GM18868 (cell line): ENCODE measurements around the gene HSBP1L1.
A peak's percentile ranks its signal among the peaks of the same experiment; 100 is the strongest.
"Not testable (repeated sequence)": the region's sequence is repeated elsewhere in the genome, so short reads cannot be mapped to it uniquely, and the experiment has no call there.

ENCODE experiments used
- ATAC-seq: cut with Tn5 transposase; IDR thresholded peaks from one replicate; pipeline ENCODE4 v1.9.1; 2021; ENCODE audit warnings: mild to moderate bottlenecking, moderate library complexity; ENCODE audit not compliant: unreplicated experiment

HSBP1L1 gene

DNA sequence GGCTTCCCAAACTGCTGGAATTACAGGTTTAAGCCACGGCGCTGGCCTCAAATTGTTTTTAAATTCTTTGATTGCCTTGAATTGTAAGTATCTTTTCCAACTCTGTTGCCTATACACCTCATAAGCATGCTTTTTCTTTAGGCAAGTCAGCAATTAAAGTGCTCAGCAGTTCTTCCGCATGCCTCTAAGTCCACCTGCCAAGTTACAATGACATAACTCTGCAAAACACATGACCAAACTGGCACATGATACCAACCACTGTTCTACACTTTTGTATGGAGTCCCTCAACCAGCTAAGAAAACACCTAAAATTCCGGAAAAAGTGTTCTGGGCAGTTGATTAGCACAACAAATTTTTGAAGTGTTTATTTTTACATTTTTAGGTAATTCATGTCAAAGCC is 18.8 kb downstream of the HSBP1L1 start:
- no peak for ATAC-seq

DNA sequence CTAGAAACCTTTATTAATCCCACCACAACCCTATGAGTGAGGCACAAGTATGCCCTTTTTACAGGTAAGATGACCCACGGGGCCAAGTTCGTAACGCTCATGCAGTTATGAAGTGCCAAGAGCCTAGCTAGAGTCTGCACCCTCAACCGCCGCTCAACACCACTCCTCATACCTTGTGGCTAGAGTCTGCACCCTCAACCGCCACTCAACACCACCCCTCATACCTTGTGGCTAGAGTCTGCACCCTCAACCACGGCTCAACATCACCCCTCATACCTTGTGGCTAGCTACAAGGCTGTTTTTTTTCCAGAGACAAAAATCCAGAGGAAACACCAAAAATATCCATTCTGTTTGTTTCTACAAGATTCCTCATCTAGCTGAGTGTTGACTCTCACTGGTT is 19.4 kb downstream of the HSBP1L1 start:
- ATAC-seq = no peak

DNA sequence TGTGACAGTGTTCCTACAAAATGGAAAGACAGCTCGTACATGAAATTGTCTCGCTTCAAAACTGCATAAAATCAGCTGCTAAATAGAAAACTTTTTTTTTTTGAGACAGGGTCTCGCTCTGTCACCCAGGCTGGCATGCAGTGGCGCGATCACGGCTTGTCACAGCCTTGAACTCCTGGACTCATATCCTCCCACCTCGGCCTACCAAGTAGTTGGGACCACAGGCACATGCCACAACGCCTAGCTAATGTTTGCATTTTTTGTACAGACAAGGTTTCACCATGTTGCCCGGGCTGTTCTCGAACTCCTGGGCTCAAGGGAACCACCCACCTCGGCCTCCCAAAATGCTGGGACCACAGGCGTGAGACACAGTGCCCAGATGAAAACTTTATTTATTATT is 20.7 kb downstream of the HSBP1L1 start:
- no peak for ATAC-seq

DNA sequence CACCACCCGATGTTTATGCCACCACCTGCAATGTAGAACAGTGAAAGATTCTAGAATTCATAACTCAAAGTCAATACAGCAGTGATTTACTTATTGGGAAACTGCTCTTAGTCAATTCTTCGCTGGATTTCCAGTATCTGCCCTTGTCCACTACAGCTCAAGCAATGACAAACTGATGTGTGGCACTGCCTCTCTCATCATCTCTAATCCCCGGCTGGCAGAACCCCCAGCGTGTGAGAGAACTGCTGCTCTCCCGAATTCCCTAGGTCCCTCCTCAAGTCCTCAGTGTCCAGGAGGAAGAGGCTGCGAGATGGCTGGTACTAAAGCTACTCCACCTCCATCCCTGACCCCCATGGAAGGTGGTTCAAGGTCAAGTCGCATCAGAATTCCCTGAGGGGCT is 22.3 kb downstream of the HSBP1L1 start:
- no peak for ATAC-seq

DNA sequence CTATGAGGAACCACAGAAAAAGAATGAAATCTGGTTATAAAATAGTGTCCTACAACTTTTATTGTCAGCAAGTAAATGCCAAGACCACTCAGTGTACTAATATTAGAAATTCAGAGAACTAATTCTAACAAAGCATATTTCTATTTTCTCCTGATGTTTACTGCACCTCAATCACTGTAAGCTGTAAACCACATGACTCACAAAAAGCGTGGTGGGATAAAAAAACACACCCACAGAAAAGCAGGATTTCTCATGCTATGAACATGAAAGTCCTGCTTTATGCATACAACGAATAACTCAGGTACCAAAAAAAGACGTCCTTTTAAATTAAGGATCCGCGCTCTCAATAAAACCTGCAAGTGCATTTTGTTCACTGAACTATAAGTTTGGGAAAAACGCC is 23.1 kb downstream of the HSBP1L1 start:
- ATAC-seq = no peak

DNA sequence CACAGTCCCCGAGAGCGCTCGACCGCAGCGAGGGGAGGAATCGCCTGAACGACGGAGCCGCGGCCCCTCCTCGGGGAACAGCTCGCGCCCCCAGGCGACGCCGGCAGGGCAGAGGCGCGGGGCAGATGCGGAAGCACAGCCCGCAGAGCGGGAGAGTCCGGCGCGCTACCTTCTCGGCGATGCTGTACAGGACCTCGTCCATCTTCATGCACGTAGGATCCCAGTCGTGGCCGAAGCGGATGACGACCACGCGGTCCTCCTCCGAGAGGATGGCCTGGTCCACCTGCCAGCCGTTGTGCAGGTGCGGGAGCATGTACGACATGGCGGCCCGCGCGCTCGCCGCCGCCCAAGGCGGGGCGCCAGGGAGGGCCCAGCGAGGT is 23.6 kb downstream of the HSBP1L1 start:
- peak; percentile 61 for ATAC-seq

DNA sequence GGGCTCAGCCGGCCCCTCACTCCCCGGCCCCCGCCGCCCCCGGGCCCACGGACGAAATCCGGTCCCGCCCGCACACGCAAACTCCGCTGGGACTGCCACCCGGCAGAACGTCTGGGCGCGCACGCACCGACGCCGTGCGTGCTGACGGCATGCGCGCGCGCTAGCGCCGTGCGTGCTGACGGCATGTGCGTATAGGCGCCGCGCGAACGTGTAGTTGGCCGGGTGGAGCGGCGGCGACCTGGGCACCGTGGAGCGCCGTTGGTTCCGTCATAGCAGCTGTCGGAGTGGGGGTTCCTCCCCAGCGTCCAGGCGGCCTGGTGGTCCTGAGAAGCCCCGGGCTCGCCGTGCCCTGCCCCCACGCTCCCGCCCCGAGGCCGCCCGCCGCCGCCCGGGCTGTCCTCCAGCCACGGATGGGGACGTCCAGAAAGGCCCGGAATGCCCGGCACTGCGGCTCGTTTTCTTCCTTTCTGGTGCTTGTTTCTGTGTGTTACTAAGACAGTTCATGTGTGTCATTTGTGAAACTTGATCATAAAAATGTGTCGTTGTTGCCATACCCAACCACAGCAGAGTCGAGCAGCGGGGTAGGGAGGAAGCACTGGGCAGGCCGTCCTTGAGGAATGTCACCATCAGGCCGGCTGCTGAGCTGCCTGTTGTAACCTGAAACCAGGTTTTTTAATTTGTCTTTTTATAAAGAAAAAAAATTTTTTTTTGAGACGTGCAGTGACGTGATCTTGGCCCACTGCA is 24.2 kb downstream of the HSBP1L1 start, which contains the start of gene TXNL4A:
Gene TXNL4A (minus strand): TSS at position 113 of the 744 bp plus-strand sequence. CDS start 171 bp downstream, outside the sequence.
- peak; percentile 96 for ATAC-seq

DNA sequence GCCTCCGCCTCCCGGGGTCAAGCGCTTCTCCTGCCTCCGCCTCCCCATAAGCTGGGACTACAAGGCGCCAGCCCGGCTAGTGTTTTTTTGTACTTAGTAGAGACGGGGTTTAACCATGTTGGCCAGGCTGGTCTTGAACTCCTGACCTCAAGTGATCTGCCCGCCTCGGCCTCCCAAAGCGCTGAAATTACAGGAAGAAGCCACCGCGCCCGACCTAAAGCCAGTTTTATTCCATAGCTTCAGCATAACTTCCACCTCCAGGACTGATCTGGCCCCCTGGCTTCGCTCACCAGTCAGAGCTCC is 24.7 kb downstream of the HSBP1L1 start:
- ATAC-seq = no peak

DNA sequence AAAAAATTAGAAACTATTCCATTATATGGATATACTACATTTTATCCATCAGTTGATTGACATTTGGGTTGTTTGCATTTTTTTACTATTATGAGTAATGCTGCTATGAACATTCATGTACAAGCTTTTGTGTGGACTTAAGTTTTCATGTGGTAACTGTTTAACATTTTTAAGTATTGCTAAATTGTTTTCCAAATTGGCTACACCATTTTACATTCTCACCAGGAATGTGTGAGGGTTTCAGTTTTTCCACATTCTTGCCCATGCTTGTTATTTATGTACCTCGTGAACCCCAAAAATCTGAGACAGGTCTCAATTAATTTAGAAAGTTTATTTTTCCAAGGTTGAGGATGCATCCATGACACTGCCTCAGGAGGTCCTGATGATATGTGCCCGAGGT is 27.1 kb downstream of the HSBP1L1 start:
- ATAC-seq = no peak

DNA sequence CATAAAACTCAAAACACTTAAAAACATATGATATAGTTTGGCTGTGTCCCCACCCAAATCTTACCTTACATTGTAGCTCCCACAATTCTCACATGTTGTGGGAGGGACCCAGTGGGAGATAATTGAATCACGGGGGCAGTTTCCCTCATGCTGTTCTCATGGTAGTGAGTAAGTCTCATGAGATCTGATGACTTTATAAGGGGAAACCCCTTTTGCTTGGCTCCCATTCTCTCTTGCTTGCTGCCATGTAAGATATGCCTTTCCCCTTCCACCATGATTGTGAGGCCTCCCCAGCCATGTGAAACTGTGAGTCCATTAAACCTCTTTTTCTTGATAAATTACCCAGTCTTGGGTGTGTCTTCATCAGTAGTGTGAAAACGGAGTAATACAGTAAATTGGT is 35.3 kb downstream of the HSBP1L1 start:
- ATAC-seq = not testable (repeated sequence)

DNA sequence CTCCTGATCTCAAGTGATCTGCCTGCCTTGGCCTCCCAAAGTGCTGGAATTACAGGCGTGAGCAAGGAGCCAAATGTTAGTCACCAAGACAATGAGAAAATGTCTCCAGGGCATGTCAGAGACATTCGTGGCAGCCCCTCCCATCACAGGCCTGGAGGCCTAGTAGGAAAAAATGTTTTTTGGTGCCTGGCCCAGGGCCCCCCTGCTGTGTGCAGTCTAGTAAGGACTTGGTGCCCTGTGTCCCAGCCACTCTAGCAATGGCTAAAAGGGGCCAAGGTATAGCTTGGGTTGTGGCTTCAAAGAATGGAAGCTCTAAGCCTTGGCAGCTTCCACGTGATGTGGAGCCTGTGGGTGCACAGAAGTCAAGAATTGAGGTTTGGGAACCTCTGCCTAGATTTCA is 36.4 kb downstream of the HSBP1L1 start:
- no peak for ATAC-seq

DNA sequence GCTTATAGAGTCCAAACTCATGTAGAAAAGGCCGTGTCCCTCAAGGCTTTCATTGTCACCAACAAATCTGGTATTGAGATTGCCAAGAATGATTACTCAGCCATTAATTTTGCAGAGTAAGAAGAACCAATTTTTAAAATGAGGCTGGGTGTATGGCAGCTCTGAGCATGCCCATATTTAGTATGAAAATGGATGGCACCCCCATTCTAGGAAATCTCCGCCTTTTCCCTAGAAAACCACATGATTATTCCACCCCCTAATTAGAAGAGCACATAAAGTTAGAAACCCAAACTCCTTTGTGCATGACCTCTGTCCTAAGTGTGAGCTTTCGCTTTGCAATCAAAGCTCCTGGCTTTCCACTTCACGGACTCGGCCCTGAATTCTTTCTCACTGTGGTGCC is 38.0 kb downstream of the HSBP1L1 start:
- ATAC-seq = no peak

DNA sequence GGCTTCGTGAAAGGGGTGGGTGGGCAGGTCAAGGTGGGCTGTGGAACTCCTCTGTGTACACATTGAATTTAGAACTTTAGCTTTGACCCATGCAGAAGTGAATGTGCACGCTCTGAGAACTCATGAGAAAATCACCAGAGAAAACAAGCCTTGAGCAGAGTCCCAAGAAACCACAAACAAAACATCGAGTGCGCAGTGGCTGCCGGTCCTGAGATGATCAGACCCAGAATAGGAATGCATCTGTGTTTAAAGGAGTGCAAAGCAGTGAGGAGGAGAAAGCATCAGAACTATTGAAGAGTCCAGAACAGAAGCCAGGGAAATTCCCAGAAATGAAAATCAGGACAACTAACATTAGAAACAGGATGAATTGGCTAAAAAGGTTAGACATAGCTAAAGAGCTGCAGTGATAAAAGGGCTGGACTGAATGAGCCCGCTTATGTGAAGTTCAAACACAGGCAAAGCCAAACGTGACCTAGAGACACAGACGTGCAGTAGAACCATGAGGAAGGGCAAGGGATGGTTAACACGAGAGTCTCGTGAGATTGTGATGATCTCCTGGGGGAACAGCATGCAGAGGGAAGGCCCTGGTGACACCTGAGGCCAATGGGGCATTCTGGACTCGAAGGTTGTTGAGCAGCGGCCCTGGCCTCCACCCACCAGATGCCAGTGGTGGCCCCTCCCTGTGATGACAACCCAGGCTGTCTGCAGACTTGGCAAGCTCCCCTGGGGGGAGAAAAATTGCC is 40.3 kb downstream of the HSBP1L1 start:
- ATAC-seq = no peak

DNA sequence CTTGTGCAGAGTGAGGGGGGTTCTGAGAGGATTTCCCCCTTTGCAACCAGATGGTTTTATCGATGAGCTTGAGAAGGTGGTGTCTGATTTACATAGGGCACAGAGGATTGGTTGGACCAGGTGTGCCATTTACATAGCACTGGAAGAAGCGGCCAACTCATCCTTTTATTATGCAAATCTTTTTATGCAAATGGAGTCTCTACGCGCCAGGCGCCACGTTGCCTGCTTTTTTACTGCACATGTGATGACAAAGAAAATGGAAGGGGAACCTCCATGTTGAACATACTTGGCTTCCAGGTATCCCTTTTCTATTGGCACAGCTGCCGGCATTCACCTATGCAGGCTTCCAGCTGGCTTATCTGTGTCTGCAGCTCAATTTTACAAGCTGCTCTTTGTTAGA is 42.3 kb downstream of the HSBP1L1 start:
- ATAC-seq = no peak

DNA sequence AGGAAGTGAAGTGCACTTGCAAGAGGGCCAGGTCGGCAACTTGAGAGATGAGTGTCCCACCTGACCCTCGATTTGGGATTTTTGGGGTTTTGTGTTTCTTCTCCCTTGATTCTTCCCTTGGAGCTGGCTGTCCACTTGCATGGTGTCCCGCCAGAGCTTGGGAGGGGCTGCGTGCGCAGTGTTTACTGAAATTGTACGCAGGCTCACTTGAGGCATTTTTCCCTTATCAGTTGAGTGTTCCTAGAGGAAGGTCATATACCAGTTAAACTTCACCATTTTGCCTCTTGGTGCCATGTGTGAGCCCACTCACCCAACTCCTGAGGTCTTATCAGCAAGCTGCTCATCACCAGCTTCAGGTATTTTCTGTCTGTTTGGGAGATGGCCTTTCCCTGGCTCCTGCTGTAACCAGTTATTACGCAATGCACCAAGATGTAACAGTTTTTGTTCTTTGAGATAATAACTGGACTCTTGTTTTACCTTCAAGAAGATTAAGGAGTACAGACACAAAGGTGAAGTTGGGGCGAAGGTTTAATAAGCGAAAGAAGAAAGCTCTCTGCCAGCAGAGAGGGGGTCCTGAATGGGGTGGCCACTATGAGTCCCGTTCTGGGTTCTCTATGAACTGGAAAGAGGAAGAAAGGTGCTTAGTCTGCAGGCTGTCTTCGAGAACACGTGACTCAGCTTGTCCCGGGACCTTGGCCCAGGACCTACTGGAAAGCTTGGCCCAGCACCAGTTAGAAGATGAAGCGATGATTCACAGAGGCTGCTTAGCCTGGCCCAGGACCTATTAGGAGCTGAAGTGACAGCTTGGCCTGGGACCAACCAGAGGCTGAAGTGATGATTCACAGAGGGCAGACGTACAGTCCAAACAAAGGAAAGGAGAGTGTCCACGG is 45.5 kb downstream of the HSBP1L1 start:
- ATAC-seq = no peak

DNA sequence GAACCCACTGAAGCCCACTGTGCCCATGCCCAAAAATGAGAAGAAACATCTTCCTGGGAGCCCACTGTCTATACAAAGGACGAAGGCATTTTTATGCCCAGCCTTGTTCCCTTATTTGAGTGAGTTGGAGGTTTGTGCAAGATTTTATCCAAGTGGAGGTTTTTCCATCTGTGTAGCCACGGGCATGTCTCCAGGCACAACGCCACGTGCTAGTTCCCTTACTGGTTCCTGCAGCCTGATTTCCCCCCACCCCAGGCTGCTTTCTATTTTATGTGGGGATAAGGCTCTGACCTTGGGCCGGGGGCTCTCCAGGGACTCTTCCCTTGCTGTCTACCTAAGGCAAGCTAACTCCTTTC is 46.1 kb downstream of the HSBP1L1 start:
- no peak for ATAC-seq

DNA sequence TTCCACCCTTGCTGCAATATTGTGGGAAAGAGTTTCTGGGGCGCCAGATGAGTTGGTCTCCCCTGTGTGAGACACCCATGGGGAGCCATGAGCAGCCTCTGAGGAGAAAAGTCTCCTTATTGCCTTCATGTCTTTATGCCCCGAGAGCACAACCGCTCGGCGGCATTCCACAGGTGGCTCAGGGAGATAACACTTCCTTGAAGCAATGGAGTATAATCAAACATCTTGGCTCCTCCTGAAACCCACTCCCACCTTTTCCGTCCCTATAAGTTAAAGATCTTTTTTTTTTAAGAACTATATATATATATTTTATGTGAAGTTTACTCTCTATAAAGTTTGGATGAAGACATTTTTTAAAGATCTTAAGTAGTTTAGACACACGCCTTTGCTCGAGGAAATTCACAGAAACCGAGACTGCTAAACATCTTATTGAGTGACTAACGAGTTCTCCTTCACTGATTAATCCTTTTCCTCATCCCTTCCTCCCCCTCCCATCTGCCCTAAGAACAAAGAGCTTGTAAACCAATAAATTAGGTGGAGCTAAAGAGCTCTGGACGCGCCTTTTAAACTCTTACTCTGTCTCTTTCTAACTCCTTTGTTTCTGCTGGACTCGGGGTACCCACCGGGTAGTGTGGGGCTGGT is 47.2 kb downstream of the HSBP1L1 start:
- ATAC-seq = not testable (repeated sequence)

DNA sequence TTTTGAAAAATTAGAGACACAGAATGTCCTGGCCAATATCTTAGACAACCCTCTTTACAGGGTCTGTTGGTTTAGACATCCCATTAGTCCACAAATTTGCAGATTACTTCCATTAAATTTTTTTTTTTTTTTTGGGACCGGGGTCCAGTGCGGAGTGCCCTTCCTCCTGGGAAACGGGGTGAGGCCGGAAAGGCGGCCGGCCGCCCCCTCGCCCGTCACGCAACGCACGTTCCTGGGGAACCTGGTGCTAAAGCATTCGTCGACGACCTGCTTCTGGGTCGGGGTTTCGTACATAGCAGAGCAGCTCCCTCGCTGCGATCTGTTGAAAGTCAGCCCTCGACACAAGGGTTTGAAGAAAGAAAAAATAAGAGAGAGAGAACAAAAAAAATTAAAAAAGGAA is 48.3 kb downstream of the HSBP1L1 start:
- ATAC-seq = no peak
